Ovary (tissue), 3 donors: ENCODE data around the gene ERMAP.

Source experiments
- EP300 ChIP-seq: sonication (generic); formaldehyde crosslinking; IDR thresholded peaks from one replicate; pipeline ENCODE4 v1.6.1; 2017; ENCODE audit warnings: antibody characterized with exemption
- TF ChIP-seq, protein P1 (sequence below), 3 donors: fragments of 450-650 bp in 2 of 3; fragments of 200-600 bp in 1 of 3; IDR thresholded peaks; one replicate each; pipeline versions ENCODE4 v1.5.1 to v1.8.0; 2016 to 2022; ENCODE audit warnings: antibody characterized with exemption in 3 of 3, mild to moderate bottlenecking in 1 of 3
- donor health status: DM: no; HTN: no; CAD: no.

- TF ChIP-seq, protein P1, sequence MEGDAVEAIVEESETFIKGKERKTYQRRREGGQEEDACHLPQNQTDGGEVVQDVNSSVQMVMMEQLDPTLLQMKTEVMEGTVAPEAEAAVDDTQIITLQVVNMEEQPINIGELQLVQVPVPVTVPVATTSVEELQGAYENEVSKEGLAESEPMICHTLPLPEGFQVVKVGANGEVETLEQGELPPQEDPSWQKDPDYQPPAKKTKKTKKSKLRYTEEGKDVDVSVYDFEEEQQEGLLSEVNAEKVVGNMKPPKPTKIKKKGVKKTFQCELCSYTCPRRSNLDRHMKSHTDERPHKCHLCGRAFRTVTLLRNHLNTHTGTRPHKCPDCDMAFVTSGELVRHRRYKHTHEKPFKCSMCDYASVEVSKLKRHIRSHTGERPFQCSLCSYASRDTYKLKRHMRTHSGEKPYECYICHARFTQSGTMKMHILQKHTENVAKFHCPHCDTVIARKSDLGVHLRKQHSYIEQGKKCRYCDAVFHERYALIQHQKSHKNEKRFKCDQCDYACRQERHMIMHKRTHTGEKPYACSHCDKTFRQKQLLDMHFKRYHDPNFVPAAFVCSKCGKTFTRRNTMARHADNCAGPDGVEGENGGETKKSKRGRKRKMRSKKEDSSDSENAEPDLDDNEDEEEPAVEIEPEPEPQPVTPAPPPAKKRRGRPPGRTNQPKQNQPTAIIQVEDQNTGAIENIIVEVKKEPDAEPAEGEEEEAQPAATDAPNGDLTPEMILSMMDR (IDR thresholded peaks at IDR 0.05) = no peak
- no peak for TF ChIP-seq EP300
These were observed 7.6 kb downstream of the ERMAP start for GRCh38 chr1:42824481-42825035.
